K562 (cell line): ENCODE results near the gene RGS9. TPM values are rescaled to one million over a fixed set of nuclear protein-coding genes. Genes with fewer than 3 reads are reported as not detected.

ENCODE experiments used
- ATAC-seq: fragments of 200-7000 bp; cut with Tn5 transposase; 3 replicates; pipeline ENCODE4 v1.9.1; 2020; ENCODE audit warnings: moderate library complexity
- BruUV-seq: library from RNA; stranded (reverse); fragments of 400-500 nt; replicated peaks from 2 replicates; lab custom pipeline; 2021; lab: Mats Ljungman, UMichigan
- CTCF ChIA-PET: fragments of 300-600 bp; formaldehyde crosslinking; extraction: SDS; loops from one replicate; lab custom pipeline; 2021; ENCODE audit warnings: low intra/inter-chr PET ratio; lab: Yijun Ruan, JAX
- POLR2A ChIA-PET: fragments of 300-600, 350-650 bp; sonication (Branson Sonifier 250); formaldehyde crosslinking; extraction: SDS; loops from one replicate; lab custom pipeline; 2021; ENCODE audit warnings: antibody characterized with exemption, inconsistent platforms; lab: Yijun Ruan, JAX
- DNase-seq, 4 experiments: peaks; one replicate each; pipeline versions ENCODE4 v3.0.0 to v3.0.0-alpha.2; 2011 to 2018; ENCODE audit warnings: low spot score in 3 of 4, mixed read lengths in 3 of 4; ENCODE audit errors: extremely low read depth in 1 of 4
- FAIRE-seq: peaks from 2 replicates; lab custom pipeline; 2011; peaks lifted over from hg19 to GRCh38; lab: Jason Lieb, UNC
- H2AFZ ChIP-seq: 2 replicates; pipeline ENCODE4 v1.6.0; 2011; ENCODE audit warnings: low read depth, low read length, control low read depth, inconsistent platforms
- H3K27ac ChIP-seq: fragments of 200-600 bp; 3 replicates; pipeline ENCODE4 v1.8.0; 2011; ENCODE audit warnings: low read depth, mild to moderate bottlenecking, control low read depth, inconsistent platforms, low read length, moderate library complexity, mixed read lengths; ENCODE audit errors: extremely low read depth
- H3K27me3 ChIP-seq, 2 experiments: fragments of 300-600 bp in 1 of 2; 2 replicates in 1 of 2; 3 replicates in 1 of 2; pipeline versions ENCODE4 v1.6.0 to v1.8.0; 2011; ENCODE audit warnings: inconsistent platforms in 2 of 2, low read length in 2 of 2, mild to moderate bottlenecking in 1 of 2, mixed read lengths in 1 of 2, moderate library complexity in 1 of 2; ENCODE audit not compliant: control insufficient read depth in 2 of 2, insufficient read depth in 2 of 2
- H3K36me3 ChIP-seq: fragments of 300-600 bp; 3 replicates; pipeline ENCODE4 v1.8.0; 2011; ENCODE audit warnings: mild to moderate bottlenecking, low read length, inconsistent platforms; ENCODE audit not compliant: control insufficient read depth, insufficient read depth
- H3K4me1 ChIP-seq, 2 experiments: fragments of 200-600 bp in 1 of 2; replicated peaks in 1 of 2; 2 replicates in 1 of 2; 3 replicates in 1 of 2; pipeline versions ENCODE4 v1.5.1 to v1.8.0; 2011; ENCODE audit warnings: inconsistent platforms in 2 of 2, low read length in 2 of 2, mild to moderate bottlenecking in 1 of 2, mixed read lengths in 1 of 2, moderate library complexity in 1 of 2; ENCODE audit not compliant: control insufficient read depth in 2 of 2, insufficient read depth in 2 of 2
- H3K4me2 ChIP-seq: 2 replicates; pipeline ENCODE4 v1.6.1; 2011; ENCODE audit warnings: low read length, control low read depth, inconsistent platforms, mixed read lengths; ENCODE audit not compliant: insufficient read depth
- H3K4me3 ChIP-seq: fragments of 200-600 bp; sonication (generic), shearing (Covaris generic); 2 replicates; pipeline ENCODE4 v1.5.1; 2016; ENCODE audit warnings: control low read depth, inconsistent platforms
- H3K79me2 ChIP-seq: fragments of 200-600 bp; 3 replicates; pipeline ENCODE4 v1.8.0; 2011; ENCODE audit warnings: low read length, inconsistent platforms; ENCODE audit not compliant: control insufficient read depth, insufficient read depth
- H3K9ac ChIP-seq, 2 experiments: 2 replicates each; pipeline versions ENCODE4 v1.6.0 to v1.6.1; 2011; ENCODE audit warnings: low read depth in 2 of 2, low read length in 2 of 2, control low read depth in 1 of 2, inconsistent platforms in 1 of 2, mild to moderate bottlenecking in 1 of 2, mixed read lengths in 1 of 2; ENCODE audit not compliant: insufficient read depth in 1 of 2
- H3K9me1 ChIP-seq: one replicate; pipeline ENCODE4 v1.6.0; 2011; ENCODE audit warnings: inconsistent platforms, mild to moderate bottlenecking, low read length, moderate library complexity; ENCODE audit not compliant: control insufficient read depth, insufficient read depth
- H3K9me3 ChIP-seq: replicated peaks from 2 replicates; pipeline ENCODE4 v1.5.1; 2011; ENCODE audit warnings: low read depth, low read length, inconsistent platforms; ENCODE audit not compliant: control insufficient read depth, insufficient read depth
- H4K20me1 ChIP-seq: replicated peaks from 2 replicates; pipeline ENCODE4 v1.6.1; 2011; ENCODE audit warnings: low read length, inconsistent platforms, mixed read lengths; ENCODE audit not compliant: control insufficient read depth, insufficient read depth
- BHLHE40 ChIP-seq: IDR thresholded peaks from 2 replicates; pipeline ENCODE4 v1.6.1; 2011; ENCODE audit warnings: low read length, improper control_type of control experiment
- C11orf30 ChIP-seq: fragments of 450-650 bp; IDR thresholded peaks from 2 replicates; pipeline ENCODE4 v1.6.1; 2016; ENCODE audit warnings: low read depth, mild to moderate bottlenecking
- CREB3 ChIP-seq: fragments of 450-650 bp; conservative IDR thresholded peaks from 2 replicates; pipeline ENCODE4 v1.6.1; 2016; ENCODE audit warnings: missing genetic modification characterization, low read depth, mild to moderate bottlenecking, missing compliant biosample characterization, moderate library complexity
- E2F3 ChIP-seq: fragments of 250-450 bp; sonication (Bioruptor Pico); IDR thresholded peaks from 2 replicates; pipeline ENCODE4 v1.4.0; 2020; ENCODE audit warnings: mild to moderate bottlenecking
- ELF2 ChIP-seq: fragments of 250-450 bp; sonication (Bioruptor Pico); IDR thresholded peaks from 2 replicates; pipeline ENCODE4 v1.5.0; 2021; ENCODE audit warnings: mild to moderate bottlenecking
- ELK1 ChIP-seq: sonication (generic); formaldehyde crosslinking; IDR thresholded peaks from 2 replicates; pipeline ENCODE4 v1.8.1; 2022; ENCODE audit warnings: missing genetic modification reagents
- FOS ChIP-seq: IDR thresholded peaks from 3 replicates; pipeline ENCODE4 v1.6.1; 2011; ENCODE audit not compliant: insufficient read length; ENCODE audit errors: extremely low read depth
- FOXJ2 ChIP-seq: fragments of 200-800 bp; sonication (Bioruptor generic); IDR thresholded peaks from 2 replicates; pipeline ENCODE4 v1.6.1; 2016; ENCODE audit warnings: missing genetic modification characterization, missing compliant biosample characterization
- HDAC6 ChIP-seq: IDR thresholded peaks from 2 replicates; pipeline ENCODE4 v1.6.1; 2012; ENCODE audit warnings: low read depth, mild to moderate bottlenecking, control low read depth, inconsistent platforms, low read length, moderate library complexity
- HNRNPH1 ChIP-seq: fragments of 200-400 bp; formaldehyde crosslinking; optimal IDR thresholded peaks from 2 replicates; pipeline ENCODE3; 2017; ENCODE audit warnings: low read depth, mild to moderate bottlenecking, low read length, moderate library complexity
- NRF1 ChIP-seq, 2 experiments: fragments of 450-650 bp; IDR thresholded peaks in 1 of 2; conservative IDR thresholded peaks in 1 of 2; 2 replicates each; pipeline ENCODE4 v1.6.1; 2014; ENCODE audit warnings: mild to moderate bottlenecking in 2 of 2
- PRMT5 ChIP-seq: sonication (generic); formaldehyde crosslinking; IDR thresholded peaks from 2 replicates; pipeline ENCODE4 v1.5.0; 2020; ENCODE audit warnings: missing genetic modification reagents
- RNF2 ChIP-seq: sonication (generic); IDR thresholded peaks from 2 replicates; pipeline ENCODE4 v1.6.1; 2016
- SP2 ChIP-seq: IDR thresholded peaks from 2 replicates; pipeline ENCODE4 v1.6.1; 2011; ENCODE audit warnings: mild to moderate bottlenecking, low read depth, low read length, moderate library complexity; ENCODE audit not compliant: poor library complexity, severe bottlenecking; ENCODE audit errors: extremely low read depth
- TCF7L2 ChIP-seq: fragments of 150-350 bp; IDR thresholded peaks from 2 replicates; pipeline ENCODE4 v1.6.1; 2016; ENCODE audit warnings: low read depth, mild to moderate bottlenecking, low read length, moderate library complexity
- ZBTB1 ChIP-seq: sonication (generic); formaldehyde crosslinking; IDR thresholded peaks from 2 replicates; pipeline ENCODE4 v1.8.1; 2023; ENCODE audit warnings: missing genetic modification reagents, low read depth, mild to moderate bottlenecking, borderline replicate concordance
- ZNF146 ChIP-seq: IDR thresholded peaks from one replicate; pipeline ENCODE4 v1.6.1; 2018; ENCODE audit warnings: missing compliant biosample characterization; ENCODE audit not compliant: unreplicated experiment
- ZNF316 ChIP-seq: fragments of 450-650 bp; IDR thresholded peaks from 2 replicates; pipeline ENCODE4 v1.6.1; 2016
- ZNF75A ChIP-seq: fragments of 450-650 bp; formaldehyde crosslinking; IDR thresholded peaks from 2 replicates; pipeline ENCODE4 v1.4.0; 2020; ENCODE audit warnings: mild to moderate bottlenecking
- WGBS: fragments of 100-300 bp; shearing (Covaris generic); methylation state at CpG from one replicate; pipeline ENCODE4 v1.1.6; 2016; ENCODE audit warnings: low coverage, mixed read lengths; ENCODE audit not compliant: insufficient coverage; ENCODE audit errors: missing lambda C conversion rate; 5-methylcytosine and 5-hydroxymethylcytosine counted together
- in situ Hi-C: fragments of 300-500 bp; cut with MboI; formaldehyde crosslinking; loops from 4 replicates; pipeline ENCODE4 v1.15.0; 2018; ENCODE audit warnings: inconsistent platforms, mixed read lengths
- intact Hi-C: fragments of 100-400 bp; cut with micrococcal nuclease; formaldehyde crosslinking; loops from 2 replicates; pipeline ENCODE4 v1.14.2; 2022
- polyA plus RNA-seq, 8 experiments: library from polyadenylated mRNA; depleted of rRNA in 4 of 8; stranded (reverse) in 5 of 8; unstranded in 3 of 8; fragments of >200 nt; fragmentation: Nextera tagmentation in 2 of 8; fragmentation: Illumina TruSeq in 1 of 8; extraction: Ambion mirVana in 2 of 8; extraction: Trizol in 1 of 8; gene quantifications; 2 replicates each; pipeline versions ENCODE4 v1.2.1 to v1.2.3, GENCODE V29; 2011 to 2014; ENCODE audit warnings: inconsistent platforms in 1 of 8, missing spikeins in 1 of 8
- total RNA-seq, 7 experiments: library from RNA; depleted of rRNA in 6 of 7; stranded (reverse); fragments of >200 nt in 6 of 7; fragmentation: Illumina TruSeq in 2 of 7; extraction: Trizol in 2 of 7; gene quantifications; 2 replicates each; pipeline versions ENCODE4 v1.2.1 to v1.2.3, GENCODE V29; 2011 to 2021; ENCODE audit warnings: low replicate concordance in 1 of 7

RGS9 gene
- total and polyA plus RNA-seq, 9 of the 15 experiments (the other 6 are each of a cell fraction or from before 2014, with no cell fraction given) = 0.18 to 1.4 (median 0.55) TPM

- TF ChIP-seq SP2 = no peak
- no peak for TF ChIP-seq ZNF75A (CRISPR knock-in tag)
- TF ChIP-seq ZBTB1 = no peak
- no peak for TF ChIP-seq BHLHE40
- TF ChIP-seq ZNF146 = no peak
- no peak for TF ChIP-seq FOS
Observed at GRCh38 chr17:65156185-65156834, 19.1 kb downstream of the RGS9 start (continued).

- BruUV-seq = no TSS peak
- Histone ChIP-seq H3K9ac (no peak overlapping the region), H3K27me3 (peaks cover 2 to 26% of the 10 kb centered on the region in 2 experiments; a peak in 3 of 5 replicates), H3K9me1 (no peaks in the 10 kb centered on the region), H2AFZ (no peak overlapping the region), H3K79me2 (no peaks in the 10 kb centered on the region), H3K4me2 (no peak overlapping the region), H3K36me3 (no peaks in the 10 kb centered on the region), H3K9me3 (no peaks in the 10 kb centered on the region), H3K4me1 (no peaks in the 10 kb centered on the region; a peak in 2 of 5 replicates), H4K20me1 (no peaks in the 10 kb centered on the region; the same call in 1 of the 2 replicates), H3K27ac (no peak overlapping the region), H3K4me3 (no peak overlapping the region)
- WGBS = 39% methylated on average over 14 of the region's 14 CpGs
- ATAC-seq (no peak), FAIRE-seq (no peak), DNase-seq (no peak)
- intact Hi-C loops (no loop called here), in situ Hi-C loops (no loop called here)
- CTCF ChIA-PET = no interaction called here
- POLR2A ChIA-PET = no interaction called here
- TF ChIP-seq CREB3 (tag) = no peak
- TF ChIP-seq ZNF316 = no peak
- no peak for TF ChIP-seq ELF2
- TF ChIP-seq FOXJ2 (tag) = no peak
- TF ChIP-seq RNF2 = no peak
- TF ChIP-seq HDAC6 = no peak
- TF ChIP-seq ELK1 (CRISPR knock-in tag) = no peak
- no peak for TF ChIP-seq PRMT5 (CRISPR knock-in tag)
- no peak for TF ChIP-seq NRF1 (conservative IDR thresholded peaks at IDR 0.05 in 1 of 2, IDR thresholded peaks at IDR 0.05 in 1 of 2)
- TF ChIP-seq C11orf30 = no peak
- no peak for TF ChIP-seq HNRNPH1
- no peak for TF ChIP-seq TCF7L2
- no peak for TF ChIP-seq E2F3 (CRISPR knock-in tag)
Observed at GRCh38 chr17:65156835-65157565, 19.8 kb downstream of the RGS9 start.
